Keratinocyte (primary cell): ENCODE data around the gene ANKMY2. TPM values are rescaled to one million over a fixed set of nuclear protein-coding genes. Genes with fewer than 3 reads are reported as not detected.

ENCODE experiments used
- DNase-seq: peaks from one replicate; pipeline ENCODE4 v3.0.0-alpha.2; 2011; ENCODE audit warnings: low read depth, missing footprints, low spot score
- FAIRE-seq: peaks from 2 replicates; lab custom pipeline; 2011; peaks lifted over from hg19 to GRCh38; lab: Jason Lieb, UNC
- H2AFZ ChIP-seq: 2 replicates; pipeline ENCODE4 v1.6.0; 2012; ENCODE audit warnings: low read length, control low read depth, inconsistent platforms; ENCODE audit not compliant: control insufficient read depth
- H3K27ac ChIP-seq: 2 replicates; pipeline ENCODE4 v1.5.1; 2011; ENCODE audit warnings: low read length; ENCODE audit not compliant: control insufficient read depth, insufficient read depth
- H3K27me3 ChIP-seq: 3 replicates; pipeline ENCODE4 v1.6.0; 2011; ENCODE audit warnings: low read length; ENCODE audit not compliant: control insufficient read depth, insufficient read depth; ENCODE audit errors: extremely low read depth
- H3K36me3 ChIP-seq, 2 experiments: 2 replicates in 1 of 2; 3 replicates in 1 of 2; pipeline ENCODE4 v1.5.1; 2011; ENCODE audit warnings: low read length in 2 of 2, mild to moderate bottlenecking in 1 of 2; ENCODE audit not compliant: control insufficient read depth in 2 of 2, insufficient read depth in 2 of 2; ENCODE audit errors: extremely low read depth in 1 of 2
- H3K4me1 ChIP-seq: 3 replicates; pipeline ENCODE4 v1.5.1; 2011; ENCODE audit warnings: low read length; ENCODE audit not compliant: control insufficient read depth, insufficient read depth; ENCODE audit errors: extremely low read depth
- H3K4me2 ChIP-seq: 3 replicates; pipeline ENCODE4 v1.6.0; 2011; ENCODE audit warnings: low read depth, low read length; ENCODE audit not compliant: control insufficient read depth, insufficient read depth; ENCODE audit errors: extremely low read depth
- H3K4me3 ChIP-seq, 3 experiments: fragments of 200-600 bp in 1 of 3; sonication (generic) in 1 of 3; 2 replicates in 2 of 3; 3 replicates in 1 of 3; pipeline ENCODE4 v1.5.1; 2011 to 2016; ENCODE audit warnings: low read length in 3 of 3, mild to moderate bottlenecking in 3 of 3, control low read depth in 2 of 3, inconsistent platforms in 1 of 3, low read depth in 1 of 3, mixed read lengths in 1 of 3, mixed run types in 1 of 3, moderate library complexity in 1 of 3; ENCODE audit not compliant: control insufficient read depth in 2 of 3, insufficient read depth in 2 of 3; ENCODE audit errors: extremely low read depth in 1 of 3
- H3K79me2 ChIP-seq: 2 replicates; pipeline ENCODE4 v1.6.0; 2012; ENCODE audit warnings: low read length; ENCODE audit not compliant: control insufficient read depth, insufficient read depth
- H3K9ac ChIP-seq: 3 replicates; pipeline ENCODE4 v1.6.0; 2011; ENCODE audit warnings: low read length; ENCODE audit not compliant: control insufficient read depth, insufficient read depth; ENCODE audit errors: extremely low read depth
- H3K9me1 ChIP-seq: 3 replicates; pipeline ENCODE4 v1.6.0; 2011; ENCODE audit warnings: low read length; ENCODE audit not compliant: control insufficient read depth, insufficient read depth; ENCODE audit errors: extremely low read depth
- H3K9me3 ChIP-seq: 2 replicates; pipeline ENCODE4 v1.5.1; 2012; ENCODE audit warnings: low read depth, low read length; ENCODE audit not compliant: control insufficient read depth
- H4K20me1 ChIP-seq: 3 replicates; pipeline ENCODE4 v1.6.0; 2011; ENCODE audit warnings: low read length; ENCODE audit not compliant: control insufficient read depth, insufficient read depth; ENCODE audit errors: extremely low read depth
- EZH2 ChIP-seq: IDR thresholded peaks from one replicate; pipeline ENCODE4 v1.6.1; 2012; ENCODE audit warnings: inconsistent platforms, mild to moderate bottlenecking, low read length, moderate library complexity
- dilution Hi-C: fragments of 300-500 bp; cut with MboI; formaldehyde crosslinking; loops from one replicate; pipeline ENCODE4 v1.7.0; 2020; ENCODE audit warnings: low sequenced_read_pairs; ENCODE audit not compliant: extremely low pct_ligation_motif_present
- polyA plus RNA-seq, 5 experiments: library from polyadenylated mRNA; depleted of rRNA in 3 of 5; stranded (reverse) in 3 of 5; stranded (forward) in 1 of 5; unstranded in 1 of 5; fragments of >200 nt; gene quantifications; 1 replicate in 1 of 5; 2 replicates in 3 of 5; 3 replicates in 1 of 5; pipeline versions ENCODE4 v1.2.1 to v1.2.3, GENCODE V29; 2011 to 2012; ENCODE audit warnings: missing spikeins in 2 of 5, low read depth in 1 of 5, low replicate concordance in 1 of 5
- TF ChIP-seq, protein P1 (sequence below), 3 experiments: IDR thresholded peaks in 1 of 3; conservative IDR thresholded peaks in 1 of 3; optimal IDR thresholded peaks in 1 of 3; 2 replicates in 2 of 3; 3 replicates in 1 of 3; pipeline versions ENCODE3 to v1.5.1; 2011; ENCODE audit warnings: low read length in 3 of 3, mild to moderate bottlenecking in 3 of 3, moderate library complexity in 2 of 3, control low read depth in 1 of 3, inconsistent platforms in 1 of 3; ENCODE audit not compliant: insufficient read depth in 2 of 3; ENCODE audit errors: extremely low read depth in 1 of 3

ANKMY2 gene
- polyA plus RNA-seq, 1 donor (not counting 4 experiments of a cell fraction or from before 2014, with no cell fraction given), result 13.3 TPM

DNA sequence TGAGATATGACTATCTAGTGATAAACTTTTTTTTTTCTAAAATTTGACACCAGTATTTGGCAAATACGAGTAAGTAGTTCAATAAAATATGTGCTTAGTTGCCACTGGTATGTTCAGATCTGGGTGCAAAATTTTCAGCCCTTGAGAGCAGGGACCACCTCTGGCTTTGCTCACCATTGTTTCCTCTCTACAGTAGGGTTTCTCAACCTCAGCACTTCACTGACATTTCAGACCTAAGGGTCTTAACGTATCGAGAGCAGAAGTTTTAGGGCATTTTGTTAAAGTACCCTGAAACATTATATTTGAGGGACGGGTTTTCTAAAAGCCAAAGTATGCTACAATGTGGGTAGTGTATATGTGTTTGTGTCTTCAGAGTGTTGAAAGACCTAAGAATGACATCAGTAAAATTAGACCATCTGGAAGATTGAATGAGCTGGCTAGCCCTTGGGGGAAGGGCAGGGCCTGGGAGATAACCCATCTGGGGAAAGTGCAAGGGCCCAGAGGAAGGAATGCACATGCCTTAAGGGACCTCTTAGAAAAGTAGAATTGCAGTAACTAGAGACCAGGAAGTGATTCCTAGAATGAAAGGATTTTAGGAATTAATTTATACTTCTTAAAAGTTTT, 12.2 kb upstream of the ANKMY2 start:
- Histone ChIP-seq H3K9ac (no peak overlapping the region), H3K4me3 (no peak overlapping the region), H3K9me3 (no peaks in the 10 kb centered on the region), H3K79me2 (peaks cover 81% of the 10 kb centered on the region), H2AFZ (no peak overlapping the region), H3K4me2 (peak overlapping the region; percentile 1), H4K20me1 (no peaks in the 10 kb centered on the region), H3K27ac (peak overlapping the region; percentile 2), H3K27me3 (no peaks in the 10 kb centered on the region), H3K9me1 (no peaks in the 10 kb centered on the region), H3K4me1 (peaks cover 35% of the 10 kb centered on the region), H3K36me3 (no peaks in the 10 kb centered on the region)
- FAIRE-seq (peak; percentile 64), DNase-seq (no peak)
- dilution Hi-C loops, result no loop called here
- TF ChIP-seq, protein P1, sequence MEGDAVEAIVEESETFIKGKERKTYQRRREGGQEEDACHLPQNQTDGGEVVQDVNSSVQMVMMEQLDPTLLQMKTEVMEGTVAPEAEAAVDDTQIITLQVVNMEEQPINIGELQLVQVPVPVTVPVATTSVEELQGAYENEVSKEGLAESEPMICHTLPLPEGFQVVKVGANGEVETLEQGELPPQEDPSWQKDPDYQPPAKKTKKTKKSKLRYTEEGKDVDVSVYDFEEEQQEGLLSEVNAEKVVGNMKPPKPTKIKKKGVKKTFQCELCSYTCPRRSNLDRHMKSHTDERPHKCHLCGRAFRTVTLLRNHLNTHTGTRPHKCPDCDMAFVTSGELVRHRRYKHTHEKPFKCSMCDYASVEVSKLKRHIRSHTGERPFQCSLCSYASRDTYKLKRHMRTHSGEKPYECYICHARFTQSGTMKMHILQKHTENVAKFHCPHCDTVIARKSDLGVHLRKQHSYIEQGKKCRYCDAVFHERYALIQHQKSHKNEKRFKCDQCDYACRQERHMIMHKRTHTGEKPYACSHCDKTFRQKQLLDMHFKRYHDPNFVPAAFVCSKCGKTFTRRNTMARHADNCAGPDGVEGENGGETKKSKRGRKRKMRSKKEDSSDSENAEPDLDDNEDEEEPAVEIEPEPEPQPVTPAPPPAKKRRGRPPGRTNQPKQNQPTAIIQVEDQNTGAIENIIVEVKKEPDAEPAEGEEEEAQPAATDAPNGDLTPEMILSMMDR (optimal IDR thresholded peaks at IDR 0.05 in 1 of 3, IDR thresholded peaks at IDR 0.05 in 1 of 3, conservative IDR thresholded peaks at IDR 0.05 in 1 of 3; ENCODE audit: extremely low read depth in 1 of 3, insufficient read depth in 2 of 3, low read length in 3 of 3), result no peak
- no peak for TF ChIP-seq EZH2

DNA sequence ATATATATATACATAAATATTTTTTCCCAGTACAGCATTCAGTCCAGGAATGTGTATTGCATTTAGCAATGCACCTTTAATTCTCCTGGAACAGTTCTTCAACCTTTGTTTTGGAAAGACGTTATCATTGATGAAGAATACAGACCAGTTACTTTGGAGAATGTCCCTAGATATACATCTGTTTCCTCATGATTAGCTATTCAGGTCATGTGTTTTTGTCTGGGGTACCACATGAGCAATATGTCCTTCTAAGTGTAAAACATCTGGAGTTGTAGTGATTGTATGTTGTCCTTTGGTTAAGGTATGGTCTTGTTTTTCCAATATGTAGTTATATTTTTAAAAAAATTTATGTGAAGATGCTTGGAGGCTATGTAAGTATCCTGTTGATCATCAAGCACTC, 10.6 kb upstream of the ANKMY2 start:
- no peaks in the 10 kb centered on the region for H3K27me3 ChIP-seq
- H4K20me1 ChIP-seq, result no peaks in the 10 kb centered on the region
- FAIRE-seq, result no peak
- H3K4me3 ChIP-seq, result no peak overlapping the region
- peaks cover 80% of the 10 kb centered on the region for H3K79me2 ChIP-seq
- no peak overlapping the region for H3K4me2 ChIP-seq
- no peak for TF ChIP-seq EZH2
- TF ChIP-seq, protein P1 (optimal IDR thresholded peaks at IDR 0.05 in 1 of 3, IDR thresholded peaks at IDR 0.05 in 1 of 3, conservative IDR thresholded peaks at IDR 0.05 in 1 of 3; ENCODE audit: extremely low read depth in 1 of 3, insufficient read depth in 2 of 3, low read length in 3 of 3), result no peak
- no peak overlapping the region for H3K9ac ChIP-seq
- no peak for DNase-seq
- no peak overlapping the region for H2AFZ ChIP-seq
- no peaks in the 10 kb centered on the region for H3K9me3 ChIP-seq
- H3K4me1 ChIP-seq, result peaks cover 44% of the 10 kb centered on the region
- no peaks in the 10 kb centered on the region for H3K36me3 ChIP-seq
- H3K27ac ChIP-seq, result no peak overlapping the region
- no peaks in the 10 kb centered on the region for H3K9me1 ChIP-seq
- dilution Hi-C loops, result no loop called here
